HG02973 (cell line): ENCODE data around the gene ZIC3.
"Not testable (repeated sequence)": the region's sequence is repeated elsewhere in the genome, so short reads cannot be mapped to it uniquely, and the experiment has no call there.

Source experiments
- ATAC-seq: cut with Tn5 transposase; IDR thresholded peaks from one replicate; pipeline ENCODE4 v1.9.1; 2021; ENCODE audit warnings: moderate library complexity; ENCODE audit not compliant: unreplicated experiment

ZIC3 gene

GRCh38 chrX:137565921-137566745, at the start of gene ZIC3:
Gene ZIC3 (plus strand): TSS chrX:137566127. CDS start chrX:137566692, 565 bp downstream.
- ATAC-seq, result no peak

DNA sequence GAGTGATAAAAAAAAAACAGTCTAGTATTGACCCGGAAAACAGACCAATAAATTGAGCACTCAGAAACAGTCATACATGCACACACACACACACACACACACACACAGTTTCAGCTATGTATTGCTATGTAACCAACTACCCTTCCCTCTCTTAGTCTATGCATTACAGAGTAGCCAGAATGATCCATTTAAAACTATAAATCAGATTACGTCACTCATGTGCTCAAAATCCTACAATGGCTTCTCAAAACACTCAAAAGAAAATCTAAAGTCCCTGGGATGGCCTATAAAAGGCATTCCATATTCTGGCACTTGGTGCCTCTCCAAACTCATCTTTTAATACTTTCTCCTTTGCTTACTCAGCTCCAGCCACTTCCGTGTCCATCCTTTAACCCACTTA, 46.5 kb upstream of the ZIC3 start:
- ATAC-seq, result no peak

- ATAC-seq, result no peak
Observed at GRCh38 chrX:137545711-137546651, 19.9 kb upstream of the ZIC3 start.

DNA sequence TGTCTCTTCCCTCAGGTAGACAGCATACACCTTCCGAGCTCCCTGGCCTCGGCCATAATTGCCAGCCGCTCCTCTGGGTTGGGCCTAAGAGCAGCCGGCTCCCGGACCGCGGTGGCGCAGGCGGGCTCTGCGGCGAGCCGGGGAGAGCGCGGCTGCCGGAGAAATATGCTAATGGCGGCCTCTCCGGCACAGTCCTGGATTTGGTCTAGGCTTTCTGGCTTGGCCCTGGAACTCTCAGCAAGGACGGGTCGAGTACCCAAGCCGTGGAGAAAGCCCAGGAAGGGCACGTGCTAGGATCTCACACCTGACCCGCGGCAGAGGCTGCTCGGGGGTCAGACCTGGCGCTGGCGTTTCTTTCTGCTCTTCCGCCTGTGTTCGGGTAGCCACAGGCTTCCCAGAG, 18.6 kb upstream of the ZIC3 start:
- no peak for ATAC-seq

DNA sequence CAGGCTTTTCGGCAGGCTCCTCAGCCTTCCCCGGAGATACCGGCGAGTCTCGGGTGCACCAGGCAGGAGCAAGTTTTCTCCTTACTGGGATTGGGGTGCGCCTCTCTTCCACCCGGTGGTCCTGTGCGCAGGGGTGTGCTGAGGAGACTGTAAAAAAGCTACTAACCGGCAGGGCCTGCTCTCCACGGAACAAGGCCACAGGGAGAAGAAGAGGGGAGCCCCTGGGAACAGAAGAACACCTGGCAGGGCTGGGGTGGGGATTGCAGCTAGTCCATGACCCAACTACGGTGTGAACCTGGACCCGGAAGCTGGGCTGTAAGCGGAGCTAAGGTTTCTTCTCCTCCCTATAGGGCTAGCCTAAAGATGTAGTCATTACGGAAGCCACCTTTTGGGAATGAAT, 17.7 kb upstream of the ZIC3 start:
- no peak for ATAC-seq

- ATAC-seq, result no peak
Observed at GRCh38 chrX:137549073-137549472, 16.9 kb upstream of the ZIC3 start.

- no peak for ATAC-seq
Observed at GRCh38 chrX:137549851-137550664, 15.9 kb upstream of the ZIC3 start.

DNA sequence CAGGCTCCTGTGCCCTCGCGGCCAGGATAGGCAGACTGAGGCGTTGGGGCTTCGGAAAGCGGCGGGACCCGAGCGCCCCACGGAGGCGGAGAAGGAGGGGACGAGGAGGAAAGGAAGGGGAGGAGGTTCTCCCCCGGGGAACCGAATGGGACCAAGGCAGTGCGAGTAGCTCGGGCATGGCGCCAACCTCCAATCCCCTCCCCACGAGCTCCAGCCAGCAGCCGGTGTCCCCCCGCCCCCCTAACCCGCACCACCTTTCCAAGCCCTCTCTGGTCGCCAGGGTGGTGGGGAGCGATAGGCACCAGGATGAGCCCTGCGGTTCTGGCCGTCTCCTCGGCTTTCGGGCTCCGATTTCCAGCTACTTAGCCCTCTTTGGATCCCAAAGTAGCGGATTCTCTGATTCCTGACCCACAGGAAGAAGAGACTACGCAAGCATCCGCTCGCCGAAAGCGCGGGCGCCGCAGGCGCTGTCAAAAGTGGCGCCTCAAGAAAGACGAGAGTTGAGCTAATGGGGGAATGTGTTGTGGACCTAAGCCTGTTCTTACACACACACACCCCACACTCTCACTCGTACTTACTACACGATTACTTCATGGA, 15.2 kb upstream of the ZIC3 start:
- ATAC-seq, result no peak

GRCh38 chrX:137552098-137552497, 13.8 kb upstream of the ZIC3 start:
- not testable (repeated sequence) for ATAC-seq

GRCh38 chrX:137562096-137562495, 3.8 kb upstream of the ZIC3 start:
- no peak for ATAC-seq

- no peak for ATAC-seq
Observed at GRCh38 chrX:137563681-137564651, 2.0 kb upstream of the ZIC3 start.

- no peak for ATAC-seq
Observed at GRCh38 chrX:137565318-137565904, 516 bp upstream of the ZIC3 start.

DNA sequence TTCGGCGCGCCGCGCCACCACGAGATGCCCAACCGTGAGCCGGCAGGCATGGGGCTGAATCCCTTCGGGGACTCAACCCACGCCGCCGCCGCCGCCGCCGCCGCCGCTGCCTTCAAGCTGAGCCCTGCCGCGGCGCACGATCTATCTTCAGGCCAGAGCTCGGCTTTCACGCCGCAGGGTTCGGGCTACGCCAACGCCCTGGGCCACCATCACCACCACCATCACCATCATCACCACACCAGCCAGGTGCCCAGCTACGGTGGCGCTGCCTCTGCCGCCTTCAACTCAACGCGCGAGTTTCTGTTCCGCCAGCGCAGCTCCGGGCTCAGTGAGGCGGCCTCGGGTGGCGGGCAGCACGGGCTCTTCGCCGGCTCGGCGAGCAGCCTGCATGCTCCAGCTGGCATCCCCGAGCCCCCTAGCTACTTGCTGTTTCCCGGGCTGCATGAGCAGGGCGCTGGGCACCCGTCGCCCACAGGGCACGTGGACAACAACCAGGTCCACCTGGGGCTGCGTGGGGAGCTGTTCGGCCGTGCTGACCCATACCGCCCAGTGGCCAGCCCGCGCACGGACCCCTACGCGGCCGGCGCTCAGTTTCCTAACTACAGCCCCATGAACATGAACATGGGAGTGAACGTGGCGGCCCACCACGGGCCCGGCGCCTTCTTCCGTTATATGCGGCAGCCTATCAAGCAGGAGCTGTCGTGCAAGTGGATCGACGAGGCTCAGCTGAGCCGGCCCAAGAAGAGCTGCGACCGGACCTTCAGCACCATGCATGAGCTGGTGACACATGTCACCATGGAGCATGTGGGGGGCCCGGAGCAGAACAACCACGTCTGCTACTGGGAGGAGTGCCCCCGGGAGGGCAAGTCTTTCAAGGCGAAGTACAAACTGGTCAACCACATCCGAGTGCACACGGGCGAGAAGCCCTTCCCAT, 1.1 kb downstream of the ZIC3 start:
- ATAC-seq, result no peak

DNA sequence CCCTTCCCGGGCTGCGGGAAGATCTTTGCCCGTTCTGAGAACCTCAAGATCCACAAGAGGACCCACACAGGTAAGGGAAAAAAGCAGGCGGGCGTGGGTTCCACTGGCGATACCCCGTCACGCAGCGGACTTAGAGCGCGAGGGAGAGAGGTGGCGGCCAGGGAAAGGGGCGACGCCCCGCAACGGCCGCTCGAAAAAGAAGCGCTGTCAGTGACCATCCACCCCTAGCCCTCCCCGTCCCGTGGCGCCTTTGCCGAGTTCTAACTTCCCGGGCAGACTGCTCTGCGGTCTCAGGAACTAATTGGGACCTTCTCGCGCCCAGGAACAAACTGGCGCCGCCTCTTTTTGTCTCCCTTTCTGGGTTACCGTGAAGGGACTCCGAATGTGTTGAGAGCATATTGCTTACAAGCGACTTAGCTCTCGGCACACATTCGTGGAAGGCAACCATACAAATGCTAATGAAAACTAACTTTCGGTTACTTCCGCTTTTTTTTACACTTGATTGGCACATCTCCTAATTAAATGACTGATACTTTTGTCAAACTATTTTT, 1.8 kb downstream of the ZIC3 start:
- ATAC-seq, result no peak

DNA sequence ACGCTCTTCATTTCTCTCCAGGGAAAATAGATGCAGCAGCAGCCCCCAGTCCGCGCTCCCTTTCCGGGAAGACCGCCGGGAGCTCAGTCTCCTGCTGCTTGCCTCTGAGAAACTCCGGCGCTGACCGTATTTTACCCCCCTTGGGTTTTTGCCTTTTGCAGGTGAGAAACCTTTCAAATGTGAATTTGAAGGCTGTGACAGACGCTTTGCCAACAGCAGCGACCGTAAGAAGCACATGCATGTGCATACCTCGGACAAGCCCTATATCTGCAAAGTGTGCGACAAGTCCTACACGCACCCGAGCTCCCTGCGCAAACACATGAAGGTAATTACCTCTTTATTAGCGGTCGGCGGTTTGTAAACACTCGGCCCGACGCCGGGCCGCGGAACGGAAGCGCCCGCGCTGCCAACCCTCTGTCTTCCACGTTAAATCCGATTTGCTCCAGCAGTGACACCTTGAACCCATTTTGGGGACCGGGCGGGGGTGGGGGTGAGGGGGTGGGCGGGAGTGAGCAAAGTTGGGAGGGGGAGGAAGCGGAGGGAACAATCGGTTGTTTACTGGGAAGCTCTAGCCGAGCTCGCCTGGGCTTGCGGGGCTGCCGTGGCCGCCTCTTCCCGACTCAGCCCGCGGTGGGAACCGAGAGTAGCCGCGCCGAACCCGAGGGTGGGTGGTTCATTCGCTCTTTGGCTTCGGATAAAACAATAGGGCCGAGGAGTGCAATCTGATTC, 3.0 kb downstream of the ZIC3 start:
- no peak for ATAC-seq

GRCh38 chrX:137569470-137569891, 3.6 kb downstream of the ZIC3 start:
- no peak for ATAC-seq
